ENCODE measurements around the gene ALPL. TPM values are rescaled to one million over a fixed set of nuclear protein-coding genes. Genes with fewer than 3 reads are reported as not detected.

Gene ALPL
- total RNA-seq, 1 experiment from 2014 or later: 140 TPM

DNA sequence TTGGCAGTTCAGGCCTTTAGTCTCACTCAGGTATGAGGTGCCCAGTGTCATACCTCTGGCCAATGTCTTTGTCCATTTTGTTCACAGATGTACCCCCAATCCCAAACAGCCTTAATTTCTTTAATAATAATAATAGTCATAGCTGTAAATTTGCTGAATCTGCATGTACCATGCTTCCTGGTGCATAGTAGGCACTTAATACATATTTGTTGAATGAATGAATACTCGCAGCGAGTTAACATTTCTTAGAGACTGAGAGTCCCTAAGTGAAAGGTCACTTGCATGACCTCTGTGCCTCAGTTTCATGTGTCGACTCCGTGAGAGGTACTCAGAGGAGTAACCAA, 12.5 kb downstream of the ALPL start (continued):
- TF ChIP-seq NR2C2 (CRISPR knock-in tag; IDR thresholded peaks at IDR 0.05) (no peak), NFYB (CRISPR knock-in tag; conservative IDR thresholded peaks at IDR 0.05; ENCODE audit: low read depth) (no peak), FOXK1 (CRISPR knock-in tag; IDR thresholded peaks at IDR 0.05) (no peak), NR3C1 (CRISPR knock-in tag; conservative IDR thresholded peaks at IDR 0.05; ENCODE audit: low read depth) (no peak), CDX4 (CRISPR knock-in tag; IDR thresholded peaks at IDR 0.05; ENCODE audit: borderline replicate concordance) (no peak), ZNF317 (CRISPR knock-in tag; IDR thresholded peaks at IDR 0.05; ENCODE audit: borderline replicate concordance, low read depth) (no peak), ZNF281 (CRISPR knock-in tag; IDR thresholded peaks at IDR 0.05) (no peak), SOX15 (CRISPR knock-in tag; IDR thresholded peaks at IDR 0.05) (no peak), PRRX2 (CRISPR knock-in tag; IDR thresholded peaks at IDR 0.05) (no peak), SMAD3 (CRISPR knock-in tag; IDR thresholded peaks at IDR 0.05; ENCODE audit: borderline replicate concordance) (no peak), ZNF232 (CRISPR knock-in tag; IDR thresholded peaks at IDR 0.05) (no peak), GABPB1 (CRISPR knock-in tag; IDR thresholded peaks at IDR 0.05) (no peak)
- TF ChIP-seq, protein P1, sequence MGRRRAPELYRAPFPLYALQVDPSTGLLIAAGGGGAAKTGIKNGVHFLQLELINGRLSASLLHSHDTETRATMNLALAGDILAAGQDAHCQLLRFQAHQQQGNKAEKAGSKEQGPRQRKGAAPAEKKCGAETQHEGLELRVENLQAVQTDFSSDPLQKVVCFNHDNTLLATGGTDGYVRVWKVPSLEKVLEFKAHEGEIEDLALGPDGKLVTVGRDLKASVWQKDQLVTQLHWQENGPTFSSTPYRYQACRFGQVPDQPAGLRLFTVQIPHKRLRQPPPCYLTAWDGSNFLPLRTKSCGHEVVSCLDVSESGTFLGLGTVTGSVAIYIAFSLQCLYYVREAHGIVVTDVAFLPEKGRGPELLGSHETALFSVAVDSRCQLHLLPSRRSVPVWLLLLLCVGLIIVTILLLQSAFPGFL (CRISPR knock-in tag; IDR thresholded peaks at IDR 0.05; ENCODE audit: borderline replicate concordance): no peak

- no peaks in the 10 kb centered on the region for H3K36me3 Mint-ChIP-seq
- H3K27me3 Mint-ChIP-seq (ENCODE audit: low read depth): no peaks in the 10 kb centered on the region
- DNase-seq (ENCODE audit: low spot score) (no peak), ATAC-seq (no peak)
- peaks cover 58% of the 10 kb centered on the region for H3K4me1 Mint-ChIP-seq
- TF ChIP-seq ZNF219 (CRISPR knock-in tag; IDR thresholded peaks at IDR 0.05; ENCODE audit: borderline replicate concordance) (no peak), ZMAT4 (CRISPR knock-in tag; IDR thresholded peaks at IDR 0.05) (no peak), ZNF232 (CRISPR knock-in tag; IDR thresholded peaks at IDR 0.05) (no peak), AFF4 (CRISPR knock-in tag; IDR thresholded peaks at IDR 0.05; ENCODE audit: borderline replicate concordance) (no peak), GABPB1 (CRISPR knock-in tag; IDR thresholded peaks at IDR 0.05) (no peak), ETV6 (CRISPR knock-in tag; IDR thresholded peaks at IDR 0.05) (no peak), NR3C1 (CRISPR knock-in tag; conservative IDR thresholded peaks at IDR 0.05; ENCODE audit: low read depth) (no peak), NFE2L1 (CRISPR knock-in tag; IDR thresholded peaks at IDR 0.05) (no peak), NR2C2 (CRISPR knock-in tag; IDR thresholded peaks at IDR 0.05) (no peak)
- TF ChIP-seq, protein P2, sequence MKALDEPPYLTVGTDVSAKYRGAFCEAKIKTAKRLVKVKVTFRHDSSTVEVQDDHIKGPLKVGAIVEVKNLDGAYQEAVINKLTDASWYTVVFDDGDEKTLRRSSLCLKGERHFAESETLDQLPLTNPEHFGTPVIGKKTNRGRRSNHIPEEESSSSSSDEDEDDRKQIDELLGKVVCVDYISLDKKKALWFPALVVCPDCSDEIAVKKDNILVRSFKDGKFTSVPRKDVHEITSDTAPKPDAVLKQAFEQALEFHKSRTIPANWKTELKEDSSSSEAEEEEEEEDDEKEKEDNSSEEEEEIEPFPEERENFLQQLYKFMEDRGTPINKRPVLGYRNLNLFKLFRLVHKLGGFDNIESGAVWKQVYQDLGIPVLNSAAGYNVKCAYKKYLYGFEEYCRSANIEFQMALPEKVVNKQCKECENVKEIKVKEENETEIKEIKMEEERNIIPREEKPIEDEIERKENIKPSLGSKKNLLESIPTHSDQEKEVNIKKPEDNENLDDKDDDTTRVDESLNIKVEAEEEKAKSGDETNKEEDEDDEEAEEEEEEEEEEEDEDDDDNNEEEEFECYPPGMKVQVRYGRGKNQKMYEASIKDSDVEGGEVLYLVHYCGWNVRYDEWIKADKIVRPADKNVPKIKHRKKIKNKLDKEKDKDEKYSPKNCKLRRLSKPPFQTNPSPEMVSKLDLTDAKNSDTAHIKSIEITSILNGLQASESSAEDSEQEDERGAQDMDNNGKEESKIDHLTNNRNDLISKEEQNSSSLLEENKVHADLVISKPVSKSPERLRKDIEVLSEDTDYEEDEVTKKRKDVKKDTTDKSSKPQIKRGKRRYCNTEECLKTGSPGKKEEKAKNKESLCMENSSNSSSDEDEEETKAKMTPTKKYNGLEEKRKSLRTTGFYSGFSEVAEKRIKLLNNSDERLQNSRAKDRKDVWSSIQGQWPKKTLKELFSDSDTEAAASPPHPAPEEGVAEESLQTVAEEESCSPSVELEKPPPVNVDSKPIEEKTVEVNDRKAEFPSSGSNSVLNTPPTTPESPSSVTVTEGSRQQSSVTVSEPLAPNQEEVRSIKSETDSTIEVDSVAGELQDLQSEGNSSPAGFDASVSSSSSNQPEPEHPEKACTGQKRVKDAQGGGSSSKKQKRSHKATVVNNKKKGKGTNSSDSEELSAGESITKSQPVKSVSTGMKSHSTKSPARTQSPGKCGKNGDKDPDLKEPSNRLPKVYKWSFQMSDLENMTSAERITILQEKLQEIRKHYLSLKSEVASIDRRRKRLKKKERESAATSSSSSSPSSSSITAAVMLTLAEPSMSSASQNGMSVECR (CRISPR knock-in tag; IDR thresholded peaks at IDR 0.05; ENCODE audit: borderline replicate concordance): no peak
- TF ChIP-seq, protein P3, sequence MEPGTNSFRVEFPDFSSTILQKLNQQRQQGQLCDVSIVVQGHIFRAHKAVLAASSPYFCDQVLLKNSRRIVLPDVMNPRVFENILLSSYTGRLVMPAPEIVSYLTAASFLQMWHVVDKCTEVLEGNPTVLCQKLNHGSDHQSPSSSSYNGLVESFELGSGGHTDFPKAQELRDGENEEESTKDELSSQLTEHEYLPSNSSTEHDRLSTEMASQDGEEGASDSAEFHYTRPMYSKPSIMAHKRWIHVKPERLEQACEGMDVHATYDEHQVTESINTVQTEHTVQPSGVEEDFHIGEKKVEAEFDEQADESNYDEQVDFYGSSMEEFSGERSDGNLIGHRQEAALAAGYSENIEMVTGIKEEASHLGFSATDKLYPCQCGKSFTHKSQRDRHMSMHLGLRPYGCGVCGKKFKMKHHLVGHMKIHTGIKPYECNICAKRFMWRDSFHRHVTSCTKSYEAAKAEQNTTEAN (CRISPR knock-in tag; IDR thresholded peaks at IDR 0.05): no peak
- TF ChIP-seq, protein P4, sequence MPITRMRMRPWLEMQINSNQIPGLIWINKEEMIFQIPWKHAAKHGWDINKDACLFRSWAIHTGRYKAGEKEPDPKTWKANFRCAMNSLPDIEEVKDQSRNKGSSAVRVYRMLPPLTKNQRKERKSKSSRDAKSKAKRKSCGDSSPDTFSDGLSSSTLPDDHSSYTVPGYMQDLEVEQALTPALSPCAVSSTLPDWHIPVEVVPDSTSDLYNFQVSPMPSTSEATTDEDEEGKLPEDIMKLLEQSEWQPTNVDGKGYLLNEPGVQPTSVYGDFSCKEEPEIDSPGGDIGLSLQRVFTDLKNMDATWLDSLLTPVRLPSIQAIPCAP (CRISPR knock-in tag; IDR thresholded peaks at IDR 0.05): no peak
- no peak overlapping the region for H3K4me3 Mint-ChIP-seq
- CTCF ChIA-PET: no interaction called here
- H3K9me3 Mint-ChIP-seq: no peaks in the 10 kb centered on the region
- peak overlapping the region; percentile 36 for H3K27ac Mint-ChIP-seq
- POLR2A ChIA-PET: no interaction called here
Measured at GRCh38 chr1:21522525-21523038, 13.4 kb downstream of the ALPL start.
